HL-60 (cell line): ENCODE measurements around the gene C17orf50.
"Not testable (repeated sequence)": the region's sequence is repeated elsewhere in the genome, so short reads cannot be mapped to it uniquely, and the experiment has no call there.

ENCODE experiments used
- DNase-seq, 2 experiments: peaks; one replicate each; pipeline ENCODE4 v3.0.0-alpha.2; 2010 to 2020; ENCODE audit warnings: low read depth in 1 of 2, low spot score in 1 of 2
- H3K27ac ChIP-seq: fragments of 250-450 bp; sonication (Bioruptor Pico); replicated peaks from 2 replicates; pipeline ENCODE4 v1.5.1; 2020; ENCODE audit warnings: mild to moderate bottlenecking, moderate library complexity
- H3K27me3 ChIP-seq: fragments of 250-450 bp; sonication (Bioruptor Pico); 2 replicates; pipeline ENCODE4 v1.5.1; 2021; ENCODE audit warnings: mild to moderate bottlenecking, moderate library complexity; ENCODE audit not compliant: insufficient read depth, poor library complexity, severe bottlenecking
- H3K4me3 ChIP-seq: replicated peaks from 2 replicates; pipeline ENCODE4 v1.5.1; 2011; ENCODE audit warnings: mild to moderate bottlenecking, control low read depth, low read length; ENCODE audit not compliant: insufficient read depth
- CTCF ChIP-seq: IDR thresholded peaks from one replicate; pipeline ENCODE4 v1.5.1; 2011; ENCODE audit warnings: low read length, control low read depth, inconsistent platforms; ENCODE audit not compliant: insufficient read depth
- GABPA ChIP-seq: IDR thresholded peaks from 2 replicates; pipeline ENCODE4 v1.6.1; 2012; ENCODE audit warnings: low read depth
- POLR2AphosphoS5 ChIP-seq: IDR thresholded peaks from 2 replicates; pipeline ENCODE4 v1.6.1; 2012; ENCODE audit warnings: low read depth
- REST ChIP-seq: IDR thresholded peaks from 2 replicates; pipeline ENCODE4 v1.6.1; 2012; ENCODE audit warnings: low read depth; ENCODE audit not compliant: insufficient replicate concordance
- SPI1 ChIP-seq: IDR thresholded peaks from 2 replicates; pipeline ENCODE4 v1.6.1; 2012; ENCODE audit warnings: low read depth, mild to moderate bottlenecking, borderline replicate concordance

The C17orf50 gene

GRCh38 chr17:35748979-35749378 is 11.7 kb upstream of the C17orf50 start:
- H3K27ac ChIP-seq: no peak overlapping the region
- DNase-seq: no peak
- H3K4me3 ChIP-seq: no peak overlapping the region
- peaks cover 28% of the 10 kb centered on the region for H3K27me3 ChIP-seq
- TF ChIP-seq SPI1 (no peak), CTCF (no peak), REST (no peak), GABPA (no peak), POLR2AphosphoS5 (no peak)

GRCh38 chr17:35749560-35750412 is 10.9 kb upstream of the C17orf50 start:
- Histone ChIP-seq H3K4me3 (no peak overlapping the region), H3K27ac (no peak overlapping the region), H3K27me3 (peaks cover 28% of the 10 kb centered on the region)
- TF ChIP-seq POLR2AphosphoS5 (no peak), CTCF (no peak), SPI1 (no peak), REST (no peak), GABPA (no peak)
- no peak for DNase-seq

- TF ChIP-seq REST (no peak), POLR2AphosphoS5 (no peak), GABPA (no peak), CTCF (no peak), SPI1 (no peak)
- Histone ChIP-seq H3K27me3 (peaks cover 28% of the 10 kb centered on the region), H3K27ac (no peak overlapping the region), H3K4me3 (no peak overlapping the region)
- no peak for DNase-seq
Observed at GRCh38 chr17:35750526-35751395, 9.9 kb upstream of the C17orf50 start.

- H3K27ac ChIP-seq, H3K4me3 ChIP-seq, DNase-seq: not testable (repeated sequence)
- peaks cover 28% of the 10 kb centered on the region for H3K27me3 ChIP-seq
Observed at GRCh38 chr17:35751541-35751940, 9.1 kb upstream of the C17orf50 start.
